Nephron progenitor cell (in vitro differentiated cells): Measurements from ENCODE around the gene KCNJ6.

Experiments used
- DNase-seq: peaks from one replicate; pipeline ENCODE4 v3.0.0; 2021
- H3K27ac Mint-ChIP-seq: 2 replicates; pipeline ENCODE4 v1.8.0; 2021; ENCODE audit warnings: mild to moderate bottlenecking, moderate library complexity, mixed read lengths
- H3K27me3 Mint-ChIP-seq: 2 replicates; pipeline ENCODE4 v1.8.0; 2021; ENCODE audit warnings: mild to moderate bottlenecking, low read depth, mixed read lengths; ENCODE audit not compliant: poor library complexity
- H3K36me3 Mint-ChIP-seq: 2 replicates; pipeline ENCODE4 v1.8.0; 2021; ENCODE audit warnings: low read depth, mixed read lengths
- H3K4me1 Mint-ChIP-seq: 2 replicates; pipeline ENCODE4 v1.8.0; 2021; ENCODE audit warnings: mixed read lengths
- H3K4me3 Mint-ChIP-seq: 2 replicates; pipeline ENCODE4 v1.8.0; 2021; ENCODE audit warnings: mild to moderate bottlenecking, moderate library complexity, mixed read lengths
- H3K9me3 Mint-ChIP-seq: 2 replicates; pipeline ENCODE4 v1.8.0; 2021; ENCODE audit warnings: mild to moderate bottlenecking, moderate library complexity, mixed read lengths
- CTCF ChIP-seq: fragments of 200-600 bp; sonication (generic); IDR thresholded peaks from 2 replicates; pipeline ENCODE4 v1.5.0; 2021; ENCODE audit warnings: antibody characterized with exemption

KCNJ6 gene

GRCh38 chr21:37677006-37677405 is 239.3 kb downstream of the KCNJ6 start:
- H3K27me3 Mint-ChIP-seq, result peaks cover 56% of the 10 kb centered on the region
- no peak for DNase-seq

GRCh38 chr21:37675202-37675801 is 241.0 kb downstream of the KCNJ6 start:
- Mint-ChIP-seq H3K27ac (no peak overlapping the region), H3K27me3 (peaks cover 71% of the 10 kb centered on the region), H3K4me1 (no peaks in the 10 kb centered on the region), H3K9me3 (peaks cover 4% of the 10 kb centered on the region), H3K36me3 (no peaks in the 10 kb centered on the region), H3K4me3 (no peak overlapping the region)
- TF ChIP-seq CTCF, result peak; percentile 98
- peak; percentile 88 for DNase-seq

More at GRCh38 chr21:37677006-37677405, 239.3 kb downstream of the KCNJ6 start:
- Mint-ChIP-seq H3K9me3 (peaks cover 8% of the 10 kb centered on the region), H3K36me3 (no peaks in the 10 kb centered on the region), H3K4me3 (no peak overlapping the region), H3K4me1 (peaks cover 8% of the 10 kb centered on the region), H3K27ac (no peak overlapping the region)
- TF ChIP-seq CTCF, result no peak

- Mint-ChIP-seq H3K9me3 (peaks cover 4% of the 10 kb centered on the region), H3K27ac (no peak overlapping the region), H3K4me1 (no peaks in the 10 kb centered on the region), H3K36me3 (no peaks in the 10 kb centered on the region), H3K27me3 (peaks cover 76% of the 10 kb centered on the region), H3K4me3 (no peak overlapping the region)
- DNase-seq, result no peak
- no peak for TF ChIP-seq CTCF
Measured at GRCh38 chr21:37673801-37674575, 242.3 kb downstream of the KCNJ6 start.

- no peak overlapping the region for H3K27ac Mint-ChIP-seq
- H3K9me3 Mint-ChIP-seq, result no peaks in the 10 kb centered on the region
- DNase-seq, result no peak
- no peaks in the 10 kb centered on the region for H3K36me3 Mint-ChIP-seq
- TF ChIP-seq CTCF, result no peak
- peaks cover 58% of the 10 kb centered on the region for H3K27me3 Mint-ChIP-seq
- H3K4me1 Mint-ChIP-seq, result no peaks in the 10 kb centered on the region
- H3K4me3 Mint-ChIP-seq, result no peak overlapping the region
Measured at GRCh38 chr21:37671381-37671780, 244.9 kb downstream of the KCNJ6 start.

- Mint-ChIP-seq H3K27me3 (peaks cover 58% of the 10 kb centered on the region), H3K4me3 (no peak overlapping the region), H3K9me3 (no peaks in the 10 kb centered on the region), H3K4me1 (no peaks in the 10 kb centered on the region), H3K27ac (no peak overlapping the region), H3K36me3 (no peaks in the 10 kb centered on the region)
- no peak for DNase-seq
- no peak for TF ChIP-seq CTCF
Measured at GRCh38 chr21:37670883-37671282, 245.4 kb downstream of the KCNJ6 start.
